Liver (tissue), 3 donors: Measurements from ENCODE around the gene MYO1C.

ENCODE experiments used
- EGR1 ChIP-seq, 2 donors: IDR thresholded peaks; 2 replicates each; pipeline ENCODE4 v1.6.1; 2016 to 2018; ENCODE audit warnings: antibody characterized with exemption in 2 of 2, low read depth in 2 of 2
- FOXA1 ChIP-seq: IDR thresholded peaks from 2 replicates; pipeline ENCODE4 v1.6.1; 2016; ENCODE audit warnings: antibody characterized with exemption
- GABPA ChIP-seq, 2 donors: IDR thresholded peaks in 1 of 2; conservative IDR thresholded peaks in 1 of 2; 2 replicates each; pipeline ENCODE4 v1.6.1; 2016; ENCODE audit warnings: antibody characterized with exemption in 2 of 2, mild to moderate bottlenecking in 1 of 2, moderate library complexity in 1 of 2
- HNF4A ChIP-seq, 2 donors: conservative IDR thresholded peaks; 2 replicates each; pipeline ENCODE4 v1.6.1; 2016; ENCODE audit warnings: antibody characterized with exemption in 2 of 2, mild to moderate bottlenecking in 2 of 2
- JUND ChIP-seq, 2 donors: IDR thresholded peaks; 2 replicates each; pipeline ENCODE4 v1.6.1; 2016; ENCODE audit warnings: antibody characterized with exemption in 2 of 2
- RAD21 ChIP-seq, 2 donors: IDR thresholded peaks; 2 replicates each; pipeline ENCODE4 v1.6.1; 2016; ENCODE audit warnings: antibody characterized with exemption in 2 of 2, mild to moderate bottlenecking in 2 of 2
- TAF1 ChIP-seq: conservative IDR thresholded peaks from 2 replicates; pipeline ENCODE4 v1.6.1; 2016; ENCODE audit warnings: antibody characterized with exemption, mild to moderate bottlenecking
- YY1 ChIP-seq: IDR thresholded peaks from 2 replicates; pipeline ENCODE4 v1.6.1; 2016; ENCODE audit warnings: antibody characterized with exemption, mild to moderate bottlenecking
- TF ChIP-seq, protein P1 (sequence below): IDR thresholded peaks from 2 replicates; pipeline ENCODE4 v1.6.1; 2016; ENCODE audit warnings: antibody characterized with exemption
- TF ChIP-seq, protein P2 (sequence below): fragments of 150-350 bp; IDR thresholded peaks from 2 replicates; pipeline ENCODE4 v1.5.1; 2017; ENCODE audit warnings: improper control_type of control experiment, low read depth, low read length; ENCODE audit not compliant: missing input control
- TF ChIP-seq, protein P3 (sequence below): IDR thresholded peaks from 2 replicates; pipeline ENCODE4 v1.6.1; 2016; ENCODE audit warnings: antibody characterized with exemption
- TF ChIP-seq, protein P4 (sequence below): IDR thresholded peaks from 2 replicates; pipeline ENCODE4 v1.6.1; 2016; ENCODE audit warnings: antibody characterized with exemption, mild to moderate bottlenecking
- TF ChIP-seq, protein P5 (sequence below): IDR thresholded peaks from 2 replicates; pipeline ENCODE4 v1.6.1; 2016; ENCODE audit warnings: antibody characterized with exemption
- donor health status: healthy.
- donor health status: healthy.

DNA sequence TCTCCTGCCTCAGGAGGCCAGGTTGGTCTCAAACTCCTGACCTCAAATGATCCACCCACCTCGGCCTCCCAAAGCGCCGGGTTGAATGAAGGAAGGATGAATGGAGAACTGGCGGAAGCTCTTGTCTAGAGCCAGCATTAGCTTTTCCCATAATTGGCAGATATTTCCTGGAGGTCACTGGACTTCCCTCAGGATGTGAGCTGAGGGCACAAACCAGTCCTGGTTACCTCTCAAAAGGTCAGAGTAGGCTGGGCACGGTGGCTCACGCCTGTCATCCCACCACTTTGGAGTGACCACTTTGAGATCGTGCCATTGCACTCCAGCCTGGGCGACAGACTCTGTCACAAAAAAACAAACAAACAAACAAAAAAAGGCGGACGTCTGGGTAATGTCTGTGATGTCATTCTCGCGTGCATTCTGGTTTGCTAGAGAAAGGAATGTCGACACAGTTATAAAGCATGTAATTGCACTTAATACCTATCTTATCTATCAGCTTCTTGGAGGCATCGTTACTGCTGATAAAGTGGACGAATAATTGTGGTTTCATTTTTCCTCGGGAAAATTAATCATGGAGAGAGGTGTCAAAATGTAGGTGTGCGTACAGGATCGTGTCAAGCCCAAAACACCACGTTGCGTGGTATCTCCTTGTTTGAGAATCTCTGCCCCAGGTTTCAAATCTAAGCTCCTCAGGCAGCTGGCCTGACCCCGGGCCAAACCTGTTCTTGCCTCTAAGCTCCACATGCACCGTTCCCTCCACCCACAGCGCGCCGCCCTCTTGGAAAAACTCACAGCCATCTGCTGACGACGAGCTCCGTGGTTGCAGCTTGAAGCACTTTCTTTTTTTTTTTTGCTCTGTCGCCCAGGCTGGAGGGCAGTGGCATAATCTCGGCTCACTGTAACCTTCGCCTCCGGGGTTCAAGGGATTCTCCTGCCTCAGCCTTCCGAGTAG lies 30.0 kb downstream of the MYO1C start:
- TF ChIP-seq, protein P1, sequence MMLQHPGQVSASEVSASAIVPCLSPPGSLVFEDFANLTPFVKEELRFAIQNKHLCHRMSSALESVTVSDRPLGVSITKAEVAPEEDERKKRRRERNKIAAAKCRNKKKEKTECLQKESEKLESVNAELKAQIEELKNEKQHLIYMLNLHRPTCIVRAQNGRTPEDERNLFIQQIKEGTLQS: no peak
- TF ChIP-seq, protein P2, sequence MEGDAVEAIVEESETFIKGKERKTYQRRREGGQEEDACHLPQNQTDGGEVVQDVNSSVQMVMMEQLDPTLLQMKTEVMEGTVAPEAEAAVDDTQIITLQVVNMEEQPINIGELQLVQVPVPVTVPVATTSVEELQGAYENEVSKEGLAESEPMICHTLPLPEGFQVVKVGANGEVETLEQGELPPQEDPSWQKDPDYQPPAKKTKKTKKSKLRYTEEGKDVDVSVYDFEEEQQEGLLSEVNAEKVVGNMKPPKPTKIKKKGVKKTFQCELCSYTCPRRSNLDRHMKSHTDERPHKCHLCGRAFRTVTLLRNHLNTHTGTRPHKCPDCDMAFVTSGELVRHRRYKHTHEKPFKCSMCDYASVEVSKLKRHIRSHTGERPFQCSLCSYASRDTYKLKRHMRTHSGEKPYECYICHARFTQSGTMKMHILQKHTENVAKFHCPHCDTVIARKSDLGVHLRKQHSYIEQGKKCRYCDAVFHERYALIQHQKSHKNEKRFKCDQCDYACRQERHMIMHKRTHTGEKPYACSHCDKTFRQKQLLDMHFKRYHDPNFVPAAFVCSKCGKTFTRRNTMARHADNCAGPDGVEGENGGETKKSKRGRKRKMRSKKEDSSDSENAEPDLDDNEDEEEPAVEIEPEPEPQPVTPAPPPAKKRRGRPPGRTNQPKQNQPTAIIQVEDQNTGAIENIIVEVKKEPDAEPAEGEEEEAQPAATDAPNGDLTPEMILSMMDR: no peak
- no peak for TF ChIP-seq RAD21 (IDR thresholded peaks at IDR 0.05)
- no peak for TF ChIP-seq JUND (IDR thresholded peaks at IDR 0.05)
- TF ChIP-seq TAF1: no peak
- TF ChIP-seq YY1: no peak
- TF ChIP-seq, protein P3, sequence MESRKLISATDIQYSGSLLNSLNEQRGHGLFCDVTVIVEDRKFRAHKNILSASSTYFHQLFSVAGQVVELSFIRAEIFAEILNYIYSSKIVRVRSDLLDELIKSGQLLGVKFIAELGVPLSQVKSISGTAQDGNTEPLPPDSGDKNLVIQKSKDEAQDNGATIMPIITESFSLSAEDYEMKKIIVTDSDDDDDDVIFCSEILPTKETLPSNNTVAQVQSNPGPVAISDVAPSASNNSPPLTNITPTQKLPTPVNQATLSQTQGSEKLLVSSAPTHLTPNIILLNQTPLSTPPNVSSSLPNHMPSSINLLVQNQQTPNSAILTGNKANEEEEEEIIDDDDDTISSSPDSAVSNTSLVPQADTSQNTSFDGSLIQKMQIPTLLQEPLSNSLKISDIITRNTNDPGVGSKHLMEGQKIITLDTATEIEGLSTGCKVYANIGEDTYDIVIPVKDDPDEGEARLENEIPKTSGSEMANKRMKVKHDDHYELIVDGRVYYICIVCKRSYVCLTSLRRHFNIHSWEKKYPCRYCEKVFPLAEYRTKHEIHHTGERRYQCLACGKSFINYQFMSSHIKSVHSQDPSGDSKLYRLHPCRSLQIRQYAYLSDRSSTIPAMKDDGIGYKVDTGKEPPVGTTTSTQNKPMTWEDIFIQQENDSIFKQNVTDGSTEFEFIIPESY: no peak
- TF ChIP-seq, protein P4, sequence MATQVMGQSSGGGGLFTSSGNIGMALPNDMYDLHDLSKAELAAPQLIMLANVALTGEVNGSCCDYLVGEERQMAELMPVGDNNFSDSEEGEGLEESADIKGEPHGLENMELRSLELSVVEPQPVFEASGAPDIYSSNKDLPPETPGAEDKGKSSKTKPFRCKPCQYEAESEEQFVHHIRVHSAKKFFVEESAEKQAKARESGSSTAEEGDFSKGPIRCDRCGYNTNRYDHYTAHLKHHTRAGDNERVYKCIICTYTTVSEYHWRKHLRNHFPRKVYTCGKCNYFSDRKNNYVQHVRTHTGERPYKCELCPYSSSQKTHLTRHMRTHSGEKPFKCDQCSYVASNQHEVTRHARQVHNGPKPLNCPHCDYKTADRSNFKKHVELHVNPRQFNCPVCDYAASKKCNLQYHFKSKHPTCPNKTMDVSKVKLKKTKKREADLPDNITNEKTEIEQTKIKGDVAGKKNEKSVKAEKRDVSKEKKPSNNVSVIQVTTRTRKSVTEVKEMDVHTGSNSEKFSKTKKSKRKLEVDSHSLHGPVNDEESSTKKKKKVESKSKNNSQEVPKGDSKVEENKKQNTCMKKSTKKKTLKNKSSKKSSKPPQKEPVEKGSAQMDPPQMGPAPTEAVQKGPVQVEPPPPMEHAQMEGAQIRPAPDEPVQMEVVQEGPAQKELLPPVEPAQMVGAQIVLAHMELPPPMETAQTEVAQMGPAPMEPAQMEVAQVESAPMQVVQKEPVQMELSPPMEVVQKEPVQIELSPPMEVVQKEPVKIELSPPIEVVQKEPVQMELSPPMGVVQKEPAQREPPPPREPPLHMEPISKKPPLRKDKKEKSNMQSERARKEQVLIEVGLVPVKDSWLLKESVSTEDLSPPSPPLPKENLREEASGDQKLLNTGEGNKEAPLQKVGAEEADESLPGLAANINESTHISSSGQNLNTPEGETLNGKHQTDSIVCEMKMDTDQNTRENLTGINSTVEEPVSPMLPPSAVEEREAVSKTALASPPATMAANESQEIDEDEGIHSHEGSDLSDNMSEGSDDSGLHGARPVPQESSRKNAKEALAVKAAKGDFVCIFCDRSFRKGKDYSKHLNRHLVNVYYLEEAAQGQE: no peak
- no peak for TF ChIP-seq FOXA1
- peak; percentile 78 to 84 for TF ChIP-seq HNF4A (conservative IDR thresholded peaks at IDR 0.05)
- TF ChIP-seq GABPA (IDR thresholded peaks at IDR 0.05 in 1 of 2, conservative IDR thresholded peaks at IDR 0.05 in 1 of 2): no peak
- TF ChIP-seq, protein P5, sequence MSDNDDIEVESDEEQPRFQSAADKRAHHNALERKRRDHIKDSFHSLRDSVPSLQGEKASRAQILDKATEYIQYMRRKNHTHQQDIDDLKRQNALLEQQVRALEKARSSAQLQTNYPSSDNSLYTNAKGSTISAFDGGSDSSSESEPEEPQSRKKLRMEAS: peak; percentile 77
- TF ChIP-seq EGR1 (IDR thresholded peaks at IDR 0.05; ENCODE audit: low read depth in 2 of 2): no peak
